SK-N-SH (cell line): ENCODE results near the gene JAZF1. TPM values are rescaled to one million over a fixed set of nuclear protein-coding genes. Genes with fewer than 3 reads are reported as not detected.

Experiments
- CTCF ChIA-PET: fragments of 300-600, 350-600 bp; formaldehyde crosslinking; extraction: SDS; loops from one replicate; lab custom pipeline; 2021; lab: Yijun Ruan, JAX
- POLR2A ChIA-PET: fragments of 350-600 bp; sonication (Branson Sonifier 250); formaldehyde crosslinking; extraction: SDS; loops from one replicate; lab custom pipeline; 2020; ENCODE audit warnings: antibody characterized with exemption, inconsistent platforms; lab: Yijun Ruan, JAX
- DNase-seq: peaks from one replicate; pipeline ENCODE4 v3.0.0; 2012
- H2AFZ ChIP-seq: fragments of 200-600 bp; sonication (generic); 2 replicates; pipeline ENCODE4 v1.8.1; 2016; ENCODE audit warnings: antibody characterized with exemption, mild to moderate bottlenecking, low read depth
- H3F3A ChIP-seq: fragments of 200-600 bp; sonication (generic); replicated peaks from 2 replicates; pipeline ENCODE3; 2016; ENCODE audit warnings: antibody characterized with exemption, mild to moderate bottlenecking; ENCODE audit not compliant: insufficient read depth
- H3K27ac ChIP-seq, 2 experiments: fragments of 200-500 bp in 1 of 2; fragments of 200-600 bp in 1 of 2; sonication (Bioruptor generic) in 1 of 2; sonication (generic), shearing (Covaris generic) in 1 of 2; 2 replicates each; pipeline versions ENCODE4 v1.5.1 to v1.6.1; 2014 to 2016; ENCODE audit warnings: low read depth in 2 of 2, inconsistent platforms in 1 of 2, low read length in 1 of 2, mild to moderate bottlenecking in 1 of 2, mixed read lengths in 1 of 2
- H3K27me3 ChIP-seq: fragments of 200-600 bp; sonication (generic), shearing (Covaris generic); 2 replicates; pipeline ENCODE4 v1.6.1; 2016; ENCODE audit warnings: mixed run types; ENCODE audit not compliant: insufficient read depth
- H3K36me3 ChIP-seq, 2 experiments: fragments of 200-500 bp in 1 of 2; fragments of 200-600 bp in 1 of 2; sonication (Bioruptor generic) in 1 of 2; sonication (generic) in 1 of 2; replicated peaks in 1 of 2; 2 replicates each; pipeline versions ENCODE3 to v1.5.1; 2014 to 2016; ENCODE audit warnings: low read length in 1 of 2, mild to moderate bottlenecking in 1 of 2; ENCODE audit not compliant: insufficient read depth in 2 of 2, control insufficient read depth in 1 of 2
- H3K4me1 ChIP-seq, 2 experiments: fragments of 200-500 bp in 1 of 2; fragments of 200-600 bp in 1 of 2; sonication (Bioruptor generic) in 1 of 2; sonication (generic), shearing (Covaris generic) in 1 of 2; 2 replicates each; pipeline versions ENCODE4 v1.5.1 to v1.6.1; 2014 to 2016; ENCODE audit warnings: low read depth in 1 of 2, low read length in 1 of 2, mixed run types in 1 of 2; ENCODE audit not compliant: insufficient read depth in 2 of 2, control insufficient read depth in 1 of 2
- H3K4me2 ChIP-seq: fragments of 200-600 bp; sonication (generic), shearing (Covaris generic); 2 replicates; pipeline ENCODE4 v1.6.1; 2017; ENCODE audit warnings: mixed run types
- H3K4me3 ChIP-seq, 2 experiments: fragments of 200-500 bp in 1 of 2; fragments of 200-600 bp in 1 of 2; sonication (Bioruptor generic) in 1 of 2; sonication (generic), shearing (Covaris generic) in 1 of 2; 2 replicates each; pipeline versions ENCODE4 v1.5.1 to v1.8.1; 2014 to 2016; ENCODE audit warnings: low read depth in 2 of 2, inconsistent platforms in 1 of 2, low read length in 1 of 2, mild to moderate bottlenecking in 1 of 2, mixed read lengths in 1 of 2, moderate library complexity in 1 of 2
- H3K79me2 ChIP-seq: fragments of 200-600 bp; sonication (generic); 2 replicates; pipeline ENCODE4 v1.8.1; 2017; ENCODE audit warnings: mild to moderate bottlenecking; ENCODE audit not compliant: insufficient read depth
- H3K9ac ChIP-seq: fragments of 200-600 bp; sonication (generic); 2 replicates; pipeline ENCODE4 v1.6.1; 2017; ENCODE audit warnings: mixed run types
- H3K9me2 ChIP-seq: fragments of 200-600 bp; sonication (generic); 2 replicates; pipeline ENCODE4 v1.6.1; 2017; ENCODE audit warnings: mixed run types
- H3K9me3 ChIP-seq: fragments of 200-600 bp; sonication (generic); 2 replicates; pipeline ENCODE4 v1.6.1; 2017; ENCODE audit warnings: mixed run types, mild to moderate bottlenecking, moderate library complexity
- H4K20me1 ChIP-seq: fragments of 200-600 bp; sonication (generic); 2 replicates; pipeline ENCODE4 v1.6.1; 2017; ENCODE audit warnings: mild to moderate bottlenecking, mixed run types; ENCODE audit not compliant: insufficient read depth
- ELF1 ChIP-seq: IDR thresholded peaks from 2 replicates; pipeline ENCODE4 v1.4.0; 2012
- EP300 ChIP-seq, 2 experiments: IDR thresholded peaks; 2 replicates each; pipeline versions ENCODE4 v1.4.0 to v1.6.1; 2012; ENCODE audit warnings: borderline replicate concordance in 1 of 2, low read depth in 1 of 2, low read length in 1 of 2
- FOSL2 ChIP-seq: IDR thresholded peaks from 2 replicates; pipeline ENCODE4 v1.4.0; 2012; ENCODE audit warnings: low read depth, mild to moderate bottlenecking, moderate library complexity, borderline replicate concordance
- IRF3 ChIP-seq: fragments of 150-350 bp; IDR thresholded peaks from 2 replicates; pipeline ENCODE4 v1.6.1; 2016; ENCODE audit warnings: mild to moderate bottlenecking, low read depth, low read length
- JUND ChIP-seq: IDR thresholded peaks from 2 replicates; pipeline ENCODE4 v1.4.0; 2012
- NFIC ChIP-seq: IDR thresholded peaks from 2 replicates; pipeline ENCODE4 v1.4.0; 2012; ENCODE audit warnings: borderline replicate concordance
- POLR2AphosphoS5 ChIP-seq: IDR thresholded peaks from 2 replicates; pipeline ENCODE4 v1.6.1; 2012; ENCODE audit warnings: low read depth, low read length
- RFX5 ChIP-seq: IDR thresholded peaks from 2 replicates; pipeline ENCODE4 v1.6.1; 2012; ENCODE audit warnings: mild to moderate bottlenecking, improper control_type of control experiment, low read length
- RXRA ChIP-seq: IDR thresholded peaks from 2 replicates; pipeline ENCODE4 v1.4.0; 2012; ENCODE audit warnings: low read depth, mild to moderate bottlenecking, borderline replicate concordance
- SIN3A ChIP-seq: IDR thresholded peaks from 2 replicates; pipeline ENCODE4 v1.6.1; 2012; ENCODE audit warnings: low read depth, mild to moderate bottlenecking, low read length, moderate library complexity, borderline replicate concordance
- SMC3 ChIP-seq: IDR thresholded peaks from 2 replicates; pipeline ENCODE4 v1.6.1; 2012; ENCODE audit warnings: low read depth, low read length, improper control_type of control experiment
- TAF1 ChIP-seq: IDR thresholded peaks from 2 replicates; pipeline ENCODE4 v1.6.1; 2012; ENCODE audit warnings: low read depth, mild to moderate bottlenecking, low read length, moderate library complexity, borderline replicate concordance
- USF1 ChIP-seq: IDR thresholded peaks from 2 replicates; pipeline ENCODE4 v1.4.0; 2012; ENCODE audit warnings: low read depth, borderline replicate concordance
- ZBTB33 ChIP-seq: IDR thresholded peaks from 2 replicates; pipeline ENCODE4 v1.4.0; 2012; ENCODE audit warnings: low read depth, borderline replicate concordance
- WGBS: methylation state at CpG from one replicate; pipeline ENCODE4 v1.1.6; 2017; ENCODE audit warnings: low lambda C conversion rate; 5-methylcytosine and 5-hydroxymethylcytosine counted together
- polyA plus RNA-seq, 3 experiments: library from polyadenylated mRNA; depleted of rRNA; stranded (reverse); fragments of >200 nt; gene quantifications; 2 replicates each; pipeline ENCODE4 v1.2.3, GENCODE V29; 2012
- TF ChIP-seq, protein P1 (sequence below): fragments of 200-600 bp; sonication (generic); IDR thresholded peaks from 2 replicates; pipeline ENCODE4 v1.6.1; 2017; ENCODE audit warnings: antibody characterized with exemption, mild to moderate bottlenecking, moderate library complexity

Gene JAZF1
- polyA plus RNA-seq, 1 of the 3 experiments (the other 2 are of a cell fraction), result 1.7 TPM

- no peak for TF ChIP-seq JUND
- no peak for TF ChIP-seq RXRA
These were observed 396.1 kb downstream of the JAZF1 start (continued) for GRCh38 chr7:27784399-27785053.

DNA sequence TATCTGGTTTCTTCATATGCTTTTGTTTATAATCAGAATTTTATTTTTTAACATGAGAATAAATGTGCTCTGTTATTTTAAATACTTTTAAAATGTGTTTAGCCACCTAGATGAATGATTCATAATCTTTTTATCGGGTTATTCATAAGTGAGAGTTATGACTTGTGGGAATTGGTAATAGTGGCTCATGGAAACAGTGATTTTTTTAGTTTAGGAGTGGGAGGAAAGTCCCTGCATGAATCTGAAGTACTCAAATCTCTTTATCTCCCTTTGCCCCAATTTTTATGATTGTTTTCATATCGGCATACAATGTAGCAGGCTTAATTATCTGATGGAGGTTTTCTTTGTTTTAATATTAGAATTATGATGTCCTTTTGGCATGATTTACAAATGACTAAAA lies 397.7 kb downstream of the JAZF1 start:
- Histone ChIP-seq H3K4me2 (peak overlapping the region; percentile 47), H3K79me2 (peaks cover 34% of the 10 kb centered on the region), H3K9ac (peak overlapping the region; percentile 5; the same call in 1 of the 2 replicates), H4K20me1 (peaks cover 29% of the 10 kb centered on the region), H3K27me3 (no peaks in the 10 kb centered on the region), H3K4me3 (no peak overlapping the region), H3K27ac (peak overlapping the region; percentile 3 to 60; a peak in 3 of 4 replicates), H3K9me3 (no peaks in the 10 kb centered on the region), H3K9me2 (no peaks in the 10 kb centered on the region), H3K4me1 (peaks cover 5 to 15% of the 10 kb centered on the region in 2 experiments; a peak in 2 of 4 replicates), H2AFZ (no peak overlapping the region), H3K36me3 (peaks cover 47 to 49% of the 10 kb centered on the region in 2 experiments), H3F3A (peaks cover 26% of the 10 kb centered on the region)
- no peak for TF ChIP-seq SIN3A
- no peak for TF ChIP-seq RFX5
- TF ChIP-seq JUND, result peak; percentile 12; the same call in 1 of the 2 replicates
- no peak for TF ChIP-seq ZBTB33
- no peak for TF ChIP-seq SMC3
- no peak for TF ChIP-seq ELF1
- TF ChIP-seq EP300 (IDR thresholded peaks at IDR 0.05; ENCODE audit: borderline replicate concordance in 1 of 2, low read depth in 1 of 2, low read length in 1 of 2), result no peak
- no peak for TF ChIP-seq TAF1
- peak; percentile 40; the same call in 1 of the 2 replicates for TF ChIP-seq FOSL2
- TF ChIP-seq, protein P1, sequence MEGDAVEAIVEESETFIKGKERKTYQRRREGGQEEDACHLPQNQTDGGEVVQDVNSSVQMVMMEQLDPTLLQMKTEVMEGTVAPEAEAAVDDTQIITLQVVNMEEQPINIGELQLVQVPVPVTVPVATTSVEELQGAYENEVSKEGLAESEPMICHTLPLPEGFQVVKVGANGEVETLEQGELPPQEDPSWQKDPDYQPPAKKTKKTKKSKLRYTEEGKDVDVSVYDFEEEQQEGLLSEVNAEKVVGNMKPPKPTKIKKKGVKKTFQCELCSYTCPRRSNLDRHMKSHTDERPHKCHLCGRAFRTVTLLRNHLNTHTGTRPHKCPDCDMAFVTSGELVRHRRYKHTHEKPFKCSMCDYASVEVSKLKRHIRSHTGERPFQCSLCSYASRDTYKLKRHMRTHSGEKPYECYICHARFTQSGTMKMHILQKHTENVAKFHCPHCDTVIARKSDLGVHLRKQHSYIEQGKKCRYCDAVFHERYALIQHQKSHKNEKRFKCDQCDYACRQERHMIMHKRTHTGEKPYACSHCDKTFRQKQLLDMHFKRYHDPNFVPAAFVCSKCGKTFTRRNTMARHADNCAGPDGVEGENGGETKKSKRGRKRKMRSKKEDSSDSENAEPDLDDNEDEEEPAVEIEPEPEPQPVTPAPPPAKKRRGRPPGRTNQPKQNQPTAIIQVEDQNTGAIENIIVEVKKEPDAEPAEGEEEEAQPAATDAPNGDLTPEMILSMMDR, result no peak
- TF ChIP-seq IRF3, result no peak
- TF ChIP-seq POLR2AphosphoS5, result no peak
- no peak for TF ChIP-seq USF1
- TF ChIP-seq NFIC, result no peak
- 8% methylated on average over 2 of the region's 2 CpGs for WGBS
- ChIA-PET POLR2A (no interaction called here), CTCF (interaction anchor here (0.7 to 1.5 kb wide), 9 partner anchors 8 to 587 kb away, joined by 3 to 5 read pairs (median 3); no protein-coding TSS in a partner anchor)
- DNase-seq, result no peak
